HepG2 (cell line): Measurements from ENCODE around the gene DTYMK. TPM values are rescaled to one million over a fixed set of nuclear protein-coding genes. Genes with fewer than 3 reads are reported as not detected.

Experiments
- ATAC-seq: fragments of 200-7000 bp; cut with Tn5 transposase; 3 replicates; pipeline ENCODE4 v1.9.1; 2020; ENCODE audit warnings: mild to moderate bottlenecking, moderate library complexity
- BruUV-seq: library from RNA; stranded (reverse); fragments of 400-500 nt; replicated peaks from 2 replicates; lab custom pipeline; 2021; lab: Mats Ljungman, UMichigan
- CTCF ChIA-PET: fragments of 300-600 bp; formaldehyde crosslinking; extraction: SDS; loops from one replicate; lab custom pipeline; 2021; ENCODE audit warnings: low total read pairs, inconsistent platforms, low intra/inter-chr PET ratio; lab: Yijun Ruan, JAX
- POLR2A ChIA-PET: fragments of 350-600 bp; sonication (Branson Sonifier 250); formaldehyde crosslinking; loops from one replicate; lab custom pipeline; 2020; ENCODE audit warnings: antibody characterized with exemption, inconsistent platforms; lab: Yijun Ruan, JAX
- DNase-seq: peaks from one replicate; pipeline ENCODE4 v3.0.0-alpha.2; 2015; ENCODE audit warnings: low spot score
- FAIRE-seq: peaks from 3 replicates; lab custom pipeline; 2011; peaks lifted over from hg19 to GRCh38; lab: Jason Lieb, UNC
- H2AFZ ChIP-seq: one replicate; pipeline ENCODE4 v1.6.1; 2011; ENCODE audit warnings: low read length, inconsistent platforms
- H3K27ac ChIP-seq: fragments of 300-600 bp; 3 replicates; pipeline ENCODE4 v1.8.0; 2011; ENCODE audit warnings: mixed run types, mild to moderate bottlenecking, mixed read lengths, low read length, inconsistent platforms; ENCODE audit not compliant: insufficient read depth; ENCODE audit errors: extremely low read length
- H3K27me3 ChIP-seq, 2 experiments: fragments of 200-600 bp in 1 of 2; 2 replicates in 1 of 2; 3 replicates in 1 of 2; pipeline versions ENCODE4 v1.6.0 to v1.8.0; 2011; ENCODE audit warnings: low read length in 2 of 2, mild to moderate bottlenecking in 2 of 2, moderate library complexity in 2 of 2, inconsistent platforms in 1 of 2; ENCODE audit not compliant: insufficient read depth in 2 of 2, control insufficient read depth in 1 of 2
- H3K36me3 ChIP-seq, 2 experiments: fragments of 200-600 bp in 1 of 2; replicated peaks in 1 of 2; 2 replicates in 1 of 2; 3 replicates in 1 of 2; pipeline versions ENCODE4 v1.5.1 to v1.8.0; 2011; ENCODE audit warnings: low read length in 2 of 2, inconsistent platforms in 1 of 2; ENCODE audit not compliant: insufficient read depth in 2 of 2, control insufficient read depth in 1 of 2
- H3K4me1 ChIP-seq: 2 replicates; pipeline ENCODE4 v1.5.1; 2012; ENCODE audit warnings: low read length, inconsistent platforms; ENCODE audit not compliant: insufficient read depth
- H3K4me2 ChIP-seq: 2 replicates; pipeline ENCODE4 v1.6.0; 2011; ENCODE audit warnings: low read depth, low read length, inconsistent platforms
- H3K4me3 ChIP-seq, 3 experiments: fragments of 200-600 bp in 1 of 3; sonication (generic), shearing (Covaris generic) in 1 of 3; replicated peaks in 1 of 3; 2 replicates each; pipeline ENCODE4 v1.5.1; 2011 to 2016; ENCODE audit warnings: low read length in 3 of 3, inconsistent platforms in 2 of 3, low read depth in 2 of 3, mild to moderate bottlenecking in 2 of 3, control low read depth in 1 of 3, mixed read lengths in 1 of 3; ENCODE audit not compliant: insufficient read depth in 1 of 3
- H3K79me2 ChIP-seq: one replicate; pipeline ENCODE4 v1.6.1; 2011; ENCODE audit warnings: low read length, inconsistent platforms; ENCODE audit not compliant: insufficient read depth
- H3K9ac ChIP-seq: 2 replicates; pipeline ENCODE4 v1.6.0; 2011; ENCODE audit warnings: mild to moderate bottlenecking, low read depth, low read length, inconsistent platforms; ENCODE audit not compliant: insufficient read depth
- H3K9me3 ChIP-seq: 2 replicates; pipeline ENCODE4 v1.5.1; 2012; ENCODE audit warnings: mild to moderate bottlenecking, low read length
- H4K20me1 ChIP-seq: 2 replicates; pipeline ENCODE4 v1.6.0; 2011; ENCODE audit warnings: inconsistent platforms, mild to moderate bottlenecking, low read length, moderate library complexity; ENCODE audit not compliant: insufficient read depth
- AGO2 ChIP-seq: fragments of 200-400 bp; formaldehyde crosslinking; optimal IDR thresholded peaks from 2 replicates; pipeline ENCODE3; 2017; ENCODE audit warnings: mild to moderate bottlenecking, low read depth, low read length, moderate library complexity
- CC2D1A ChIP-seq: sonication (generic); formaldehyde crosslinking; IDR thresholded peaks from 2 replicates; pipeline ENCODE4 v1.8.1; 2023; ENCODE audit warnings: mild to moderate bottlenecking, missing genetic modification reagents
- IRF9 ChIP-seq: sonication (generic); formaldehyde crosslinking; IDR thresholded peaks from 2 replicates; pipeline ENCODE4 v1.8.0; 2022; ENCODE audit warnings: missing genetic modification reagents, mild to moderate bottlenecking, borderline replicate concordance
- MEIS2 ChIP-seq: sonication (generic); formaldehyde crosslinking; IDR thresholded peaks from 2 replicates; pipeline ENCODE4 v1.9.0; 2021; ENCODE audit warnings: mild to moderate bottlenecking, missing genetic modification reagents
- NFIB ChIP-seq: sonication (generic); formaldehyde crosslinking; IDR thresholded peaks from 2 replicates; pipeline ENCODE4 v1.9.0; 2021; ENCODE audit warnings: missing genetic modification reagents, mild to moderate bottlenecking, borderline replicate concordance
- RBM22 ChIP-seq: fragments of 200-400 bp; formaldehyde crosslinking; optimal IDR thresholded peaks from 2 replicates; pipeline ENCODE3; 2017; ENCODE audit warnings: mild to moderate bottlenecking, low read length, moderate library complexity
- SIX4 ChIP-seq: sonication (generic); formaldehyde crosslinking; IDR thresholded peaks from 2 replicates; pipeline ENCODE4 v1.4.0; 2020; ENCODE audit warnings: missing genetic modification reagents
- SP4 ChIP-seq: sonication (generic); formaldehyde crosslinking; IDR thresholded peaks from 2 replicates; pipeline ENCODE4 v1.8.1; 2023; ENCODE audit warnings: mild to moderate bottlenecking, missing genetic modification reagents
- TIGD3 ChIP-seq: sonication (generic); formaldehyde crosslinking; IDR thresholded peaks from 2 replicates; pipeline ENCODE4 v1.5.1; 2020; ENCODE audit warnings: mild to moderate bottlenecking, missing genetic modification reagents, borderline replicate concordance
- ZNF280B ChIP-seq: sonication (generic); formaldehyde crosslinking; IDR thresholded peaks from 2 replicates; pipeline ENCODE4 v1.5.0; 2020; ENCODE audit warnings: missing genetic modification reagents, mild to moderate bottlenecking, borderline replicate concordance
- ZNF367 ChIP-seq: sonication (generic); formaldehyde crosslinking; IDR thresholded peaks from 2 replicates; pipeline ENCODE4 v1.4.0; 2020; ENCODE audit warnings: missing genetic modification reagents, borderline replicate concordance
- ZNF383 ChIP-seq: sonication (generic); formaldehyde crosslinking; IDR thresholded peaks from 2 replicates; pipeline ENCODE4 v1.4.0; 2020; ENCODE audit warnings: missing genetic modification reagents, mild to moderate bottlenecking, borderline replicate concordance
- ZNF580 ChIP-seq: IDR thresholded peaks from 2 replicates; pipeline ENCODE4 v1.6.1; 2016; ENCODE audit warnings: low read depth, borderline replicate concordance
- WGBS: methylation state at CpG from one replicate; pipeline ENCODE4 v1.1.6; 2017; ENCODE audit warnings: low lambda C conversion rate; 5-methylcytosine and 5-hydroxymethylcytosine counted together
- in situ Hi-C: cut with HindIII; loops from 2 replicates; pipeline ENCODE4 v1.10.0; 2017; ENCODE audit warnings: low pct_unique_long_range_greater_than_20kb; ENCODE audit not compliant: extremely low pct_ligation_motif_present
- intact Hi-C: fragments of 100-400 bp; cut with micrococcal nuclease; formaldehyde crosslinking; loops from one replicate; pipeline ENCODE4 v1.10.0; 2022; ENCODE audit not compliant: unreplicated experiment
- polyA plus RNA-seq, 8 experiments: library from polyadenylated mRNA; depleted of rRNA in 3 of 8; stranded (reverse) in 7 of 8; unstranded in 1 of 8; fragments of >200 nt; fragmentation: Illumina TruSeq in 4 of 8; extraction: Trizol in 4 of 8; gene quantifications; 2 replicates each; pipeline versions ENCODE4 v1.2.1 to v1.2.3, GENCODE V29; 2011 to 2016; ENCODE audit warnings: low read depth in 4 of 8, missing spikeins in 1 of 8, mixed read lengths in 1 of 8; ENCODE audit not compliant: insufficient read depth in 1 of 8
- total RNA-seq, 5 experiments: library from RNA; depleted of rRNA; stranded (reverse); fragments of >200 nt; fragmentation: Illumina TruSeq; extraction: Trizol; gene quantifications; 2 replicates each; pipeline ENCODE4 v1.2.3, GENCODE V29; 2016; ENCODE audit warnings: low read depth in 1 of 5

The DTYMK gene
- total and polyA plus RNA-seq, 2 of the 13 experiments (the other 11 are each of a cell fraction or from before 2014, with no cell fraction given) = 57.5 to 134 TPM

GRCh38 chr2:241668354-241668753 is 18.3 kb downstream of the DTYMK start:
- intact Hi-C loops = no loop called here
- in situ Hi-C loops = no loop called here
- POLR2A ChIA-PET = no interaction called here

More at GRCh38 chr2:241668354-241668753, 18.3 kb downstream of the DTYMK start:
- no peaks in the 10 kb centered on the region for H3K27me3 ChIP-seq
- WGBS = 96% methylated on average over 21 of the region's 21 CpGs
- no peak overlapping the region for H3K9ac ChIP-seq
- ATAC-seq (no peak), FAIRE-seq (no peak), DNase-seq (no peak)
- H3K36me3 ChIP-seq = peaks cover 39 to 69% of the 10 kb centered on the region in 2 experiments
- no peak overlapping the region for H3K4me3 ChIP-seq
- no peaks in the 10 kb centered on the region for H3K79me2 ChIP-seq
- no peak overlapping the region for H3K4me2 ChIP-seq
- no peaks in the 10 kb centered on the region for H3K9me3 ChIP-seq
- no peak overlapping the region for H2AFZ ChIP-seq
- peaks cover 9% of the 10 kb centered on the region; the same call in 1 of the 2 replicates for H3K4me1 ChIP-seq
- BruUV-seq = no TSS peak
- no peak overlapping the region for H3K27ac ChIP-seq
- H4K20me1 ChIP-seq = peaks cover 7% of the 10 kb centered on the region; the same call in 1 of the 2 replicates
- CTCF ChIA-PET = no interaction called here
- TF ChIP-seq MEIS2 (CRISPR knock-in tag) (no peak), ZNF580 (no peak), IRF9 (CRISPR knock-in tag) (no peak), RBM22 (peak; percentile 12), ZNF280B (0 out of 2 replicates have a peak, but pooled peaks have one; percentile 20), CC2D1A (CRISPR knock-in tag) (no peak), SP4 (CRISPR knock-in tag) (0 out of 2 replicates have a peak, but pooled peaks have one; percentile 12), TIGD3 (CRISPR knock-in tag) (no peak), AGO2 (peak; percentile 39), ZNF383 (CRISPR knock-in tag) (no peak), ZNF367 (CRISPR knock-in tag) (no peak), SIX4 (CRISPR knock-in tag) (no peak), NFIB (CRISPR knock-in tag) (no peak)
- TF ChIP-seq, all 625 proteins: peak for 4
